ENCODE data around the gene PPP1R1B. TPM values are rescaled to one million over a fixed set of nuclear protein-coding genes. Genes with fewer than 3 reads are reported as not detected.
"Not testable (repeated sequence)": the region's sequence is repeated elsewhere in the genome, so short reads cannot be mapped to it uniquely, and the experiment has no call there.

Gene PPP1R1B
- total and polyA plus RNA-seq, 2 donors from 2014 or later: 22.9 to 31.1 TPM

DNA sequence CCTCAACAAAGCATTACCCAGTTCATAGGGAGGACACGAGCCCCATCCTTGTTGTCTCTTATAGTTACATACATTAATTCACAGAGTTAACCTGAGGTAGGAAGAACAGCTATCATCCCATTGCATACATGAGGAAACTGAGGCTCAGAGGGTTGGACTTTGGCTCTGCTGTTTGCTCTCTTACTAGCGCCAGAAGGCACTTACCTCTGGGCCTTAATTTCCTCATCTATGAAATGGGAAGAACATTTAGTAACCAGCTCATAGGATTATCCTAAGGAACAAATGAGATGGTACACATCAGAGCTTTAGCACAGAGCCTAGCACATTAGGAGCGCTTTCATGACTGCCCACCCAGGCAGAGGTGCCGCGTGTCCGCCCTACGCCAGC is 46.7 kb upstream of the PPP1R1B start:
- H3K27me3 ChIP-seq (ENCODE audit: control insufficient read depth, insufficient read depth, low read length): no peaks in the 10 kb centered on the region
- no peak overlapping the region for H3K27ac ChIP-seq (ENCODE audit: low read depth in 2 of 2, low read length in 2 of 2)
- H3K4me1 ChIP-seq (ENCODE audit: control insufficient read depth in 2 of 3, insufficient read depth in 2 of 3, low read depth in 1 of 3, low read length in 3 of 3): peaks cover 0 to 3% (median 0%) of the 10 kb centered on the region in 3 donors
- intact Hi-C loops (cut with DNase I): no loop called here
- H3K9me3 ChIP-seq (ENCODE audit: control insufficient read depth in 2 of 3, insufficient read depth in 1 of 3, low read length in 3 of 3): no peaks in the 10 kb centered on the region
- DNase-seq: no peak
- no peak for FAIRE-seq
- H3K4me3 ChIP-seq (ENCODE audit: low read length in 3 of 3): no peak overlapping the region
- TF ChIP-seq, protein P1, sequence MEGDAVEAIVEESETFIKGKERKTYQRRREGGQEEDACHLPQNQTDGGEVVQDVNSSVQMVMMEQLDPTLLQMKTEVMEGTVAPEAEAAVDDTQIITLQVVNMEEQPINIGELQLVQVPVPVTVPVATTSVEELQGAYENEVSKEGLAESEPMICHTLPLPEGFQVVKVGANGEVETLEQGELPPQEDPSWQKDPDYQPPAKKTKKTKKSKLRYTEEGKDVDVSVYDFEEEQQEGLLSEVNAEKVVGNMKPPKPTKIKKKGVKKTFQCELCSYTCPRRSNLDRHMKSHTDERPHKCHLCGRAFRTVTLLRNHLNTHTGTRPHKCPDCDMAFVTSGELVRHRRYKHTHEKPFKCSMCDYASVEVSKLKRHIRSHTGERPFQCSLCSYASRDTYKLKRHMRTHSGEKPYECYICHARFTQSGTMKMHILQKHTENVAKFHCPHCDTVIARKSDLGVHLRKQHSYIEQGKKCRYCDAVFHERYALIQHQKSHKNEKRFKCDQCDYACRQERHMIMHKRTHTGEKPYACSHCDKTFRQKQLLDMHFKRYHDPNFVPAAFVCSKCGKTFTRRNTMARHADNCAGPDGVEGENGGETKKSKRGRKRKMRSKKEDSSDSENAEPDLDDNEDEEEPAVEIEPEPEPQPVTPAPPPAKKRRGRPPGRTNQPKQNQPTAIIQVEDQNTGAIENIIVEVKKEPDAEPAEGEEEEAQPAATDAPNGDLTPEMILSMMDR (IDR thresholded peaks at IDR 0.05; ENCODE audit: borderline replicate concordance, extremely low read depth, insufficient read depth): no peak
- H3K36me3 ChIP-seq (ENCODE audit: control insufficient read depth in 2 of 3, insufficient read depth in 3 of 3, low read length in 3 of 3): no peaks in the 10 kb centered on the region
- H3K9ac ChIP-seq (ENCODE audit: low read length in 3 of 3): no peak overlapping the region

DNA sequence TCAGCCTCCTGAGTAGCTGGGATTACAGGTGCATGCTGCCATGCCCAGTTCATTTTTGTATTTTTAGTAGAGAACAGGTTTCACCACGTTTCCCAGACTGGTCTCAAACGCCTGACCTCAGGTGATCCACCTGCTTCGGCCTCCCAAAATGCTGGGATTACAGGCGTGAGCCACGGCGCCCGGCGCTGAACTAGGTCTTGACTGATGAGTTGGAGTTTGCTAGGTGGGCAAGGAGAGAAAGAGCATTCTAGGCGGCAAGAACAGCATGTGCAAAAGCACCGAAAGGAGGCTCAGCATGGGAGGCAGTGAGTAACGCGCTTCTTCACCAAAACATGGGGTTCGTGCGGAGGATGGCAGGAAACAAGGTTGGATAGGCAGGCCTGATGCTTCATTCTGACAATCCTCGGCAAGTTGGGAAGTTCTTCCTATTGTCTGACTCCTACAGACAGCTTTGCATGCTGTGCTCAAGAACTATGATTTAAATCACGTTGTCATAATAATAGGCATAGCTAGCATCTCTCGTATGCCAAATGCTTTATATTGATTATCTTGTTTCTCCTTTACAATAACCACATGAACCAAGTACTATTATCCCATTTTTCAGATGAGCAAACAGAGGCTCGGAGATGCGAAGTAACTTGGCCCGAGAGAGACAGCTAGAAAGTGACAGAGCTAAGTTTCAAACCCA is 45.5 kb upstream of the PPP1R1B start:
- TF ChIP-seq, protein P1 (IDR thresholded peaks at IDR 0.05; ENCODE audit: borderline replicate concordance, extremely low read depth, insufficient read depth): no peak
- Histone ChIP-seq H3K27ac (ENCODE audit: low read depth in 2 of 2, low read length in 2 of 2) (no peak overlapping the region), H3K36me3 (ENCODE audit: control insufficient read depth in 2 of 3, insufficient read depth in 3 of 3, low read length in 3 of 3) (no peaks in the 10 kb centered on the region), H3K9ac (ENCODE audit: low read length in 3 of 3) (no peak overlapping the region), H3K4me3 (ENCODE audit: low read length in 3 of 3) (no peak overlapping the region), H3K4me1 (ENCODE audit: control insufficient read depth in 2 of 3, insufficient read depth in 2 of 3, low read depth in 1 of 3, low read length in 3 of 3) (peaks cover 0 to 3% (median 0%) of the 10 kb centered on the region in 3 donors), H3K9me3 (ENCODE audit: control insufficient read depth in 2 of 3, insufficient read depth in 1 of 3, low read length in 3 of 3) (no peaks in the 10 kb centered on the region), H3K27me3 (ENCODE audit: control insufficient read depth, insufficient read depth, low read length) (no peaks in the 10 kb centered on the region)
- FAIRE-seq (no peak), DNase-seq (no peak)
- intact Hi-C loops (cut with DNase I): no loop called here

DNA sequence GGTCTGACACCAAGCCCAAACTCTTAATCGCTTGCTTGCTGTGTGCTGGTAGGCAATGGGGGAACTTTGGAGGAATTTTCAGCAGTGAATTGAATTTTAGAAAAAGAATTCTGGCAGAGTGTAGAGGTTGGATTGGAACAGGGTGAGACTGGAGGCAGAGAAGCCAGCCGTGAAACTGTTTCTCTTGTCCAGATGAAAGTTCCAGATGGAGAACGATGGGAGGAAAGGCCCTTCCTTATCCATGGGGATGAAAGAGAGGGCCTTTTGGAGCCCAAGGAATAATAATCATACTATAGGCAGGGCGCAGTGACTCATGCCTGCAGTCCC is 45.0 kb upstream of the PPP1R1B start:
- intact Hi-C loops (cut with DNase I): no loop called here
- Histone ChIP-seq H3K27me3 (ENCODE audit: control insufficient read depth, insufficient read depth, low read length) (no peaks in the 10 kb centered on the region), H3K9me3 (ENCODE audit: control insufficient read depth in 2 of 3, insufficient read depth in 1 of 3, low read length in 3 of 3) (no peaks in the 10 kb centered on the region), H3K36me3 (ENCODE audit: control insufficient read depth in 2 of 3, insufficient read depth in 3 of 3, low read length in 3 of 3) (no peaks in the 10 kb centered on the region), H3K27ac (ENCODE audit: low read depth in 2 of 2, low read length in 2 of 2) (no peak overlapping the region), H3K4me3 (ENCODE audit: low read length in 3 of 3) (no peak overlapping the region), H3K4me1 (ENCODE audit: control insufficient read depth in 2 of 3, insufficient read depth in 2 of 3, low read depth in 1 of 3, low read length in 3 of 3) (peaks cover 0 to 3% (median 0%) of the 10 kb centered on the region in 3 donors), H3K9ac (ENCODE audit: low read length in 3 of 3) (no peak overlapping the region)
- FAIRE-seq (no peak), DNase-seq (no peak)
- TF ChIP-seq, protein P1 (IDR thresholded peaks at IDR 0.05; ENCODE audit: borderline replicate concordance, extremely low read depth, insufficient read depth): no peak

DNA sequence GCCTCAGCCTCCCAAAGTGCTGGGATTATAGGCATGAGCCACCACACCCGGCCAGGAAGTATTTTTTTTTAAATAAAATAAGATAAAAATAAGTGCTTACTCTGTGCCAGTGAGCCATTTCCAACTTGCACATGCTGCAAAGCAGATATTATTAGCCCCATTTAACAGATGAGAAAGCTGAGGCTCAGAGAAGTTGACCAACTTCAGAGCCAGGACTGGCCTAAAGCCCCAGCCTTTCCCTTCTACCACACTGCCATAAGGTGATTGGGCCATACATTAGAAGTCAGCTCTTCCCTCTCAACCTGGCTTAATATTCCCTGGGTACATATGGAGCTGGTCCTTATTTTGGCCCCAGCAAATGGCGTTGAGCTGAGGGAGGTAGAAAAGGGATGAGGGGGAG is 44.1 kb upstream of the PPP1R1B start:
- Histone ChIP-seq H3K9me3 (ENCODE audit: control insufficient read depth in 2 of 3, insufficient read depth in 1 of 3, low read length in 3 of 3) (no peaks in the 10 kb centered on the region), H3K27ac (ENCODE audit: low read depth in 2 of 2, low read length in 2 of 2) (no peak overlapping the region), H3K36me3 (ENCODE audit: control insufficient read depth in 2 of 3, insufficient read depth in 3 of 3, low read length in 3 of 3) (no peaks in the 10 kb centered on the region), H3K4me1 (ENCODE audit: control insufficient read depth in 2 of 3, insufficient read depth in 2 of 3, low read depth in 1 of 3, low read length in 3 of 3) (peaks cover 0 to 3% (median 0%) of the 10 kb centered on the region in 3 donors), H3K9ac (ENCODE audit: low read length in 3 of 3) (no peak overlapping the region), H3K27me3 (ENCODE audit: control insufficient read depth, insufficient read depth, low read length) (no peaks in the 10 kb centered on the region), H3K4me3 (ENCODE audit: low read length in 3 of 3) (no peak overlapping the region)
- no peak for FAIRE-seq
- no peak for DNase-seq
- intact Hi-C loops (cut with DNase I): no loop called here
- TF ChIP-seq, protein P1 (IDR thresholded peaks at IDR 0.05; ENCODE audit: borderline replicate concordance, extremely low read depth, insufficient read depth): no peak

DNA sequence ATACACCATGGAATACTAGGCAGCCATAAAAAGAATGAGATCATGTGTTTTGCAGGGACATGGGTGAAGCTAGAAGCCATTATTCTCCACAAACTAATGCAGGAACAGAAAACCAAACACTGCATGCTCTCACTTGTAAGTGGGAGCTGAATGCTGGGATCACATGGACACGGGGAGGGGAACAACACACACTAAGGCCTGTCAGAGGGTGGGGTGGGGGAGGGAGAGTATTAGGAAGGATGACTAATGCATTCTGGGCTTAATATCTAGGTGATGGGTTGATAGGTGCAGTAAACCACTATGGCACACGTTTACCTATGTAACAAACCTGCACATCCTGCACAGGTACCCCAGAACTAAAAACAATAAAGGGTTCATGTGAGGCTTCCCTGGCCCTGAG is 36.6 kb upstream of the PPP1R1B start:
- H3K4me3 ChIP-seq (ENCODE audit: low read length in 3 of 3); H3K9me3 ChIP-seq (ENCODE audit: control insufficient read depth in 2 of 3, insufficient read depth in 1 of 3, low read length in 3 of 3); intact Hi-C loops (cut with DNase I); H3K36me3 ChIP-seq (ENCODE audit: control insufficient read depth in 2 of 3, insufficient read depth in 3 of 3, low read length in 3 of 3); H3K27ac ChIP-seq (ENCODE audit: low read depth in 2 of 2, low read length in 2 of 2); H3K27me3 ChIP-seq (ENCODE audit: control insufficient read depth, insufficient read depth, low read length); DNase-seq; FAIRE-seq; H3K9ac ChIP-seq (ENCODE audit: low read length in 3 of 3); H3K4me1 ChIP-seq (ENCODE audit: control insufficient read depth in 2 of 3, insufficient read depth in 2 of 3, low read depth in 1 of 3, low read length in 3 of 3): not testable (repeated sequence)
